K562 (cell line): ENCODE measurements around the gene CYCS. TPM values are rescaled to one million over a fixed set of nuclear protein-coding genes. Genes with fewer than 3 reads are reported as not detected.
A peak's percentile ranks its signal among the peaks of the same experiment; 100 is the strongest.
"Not testable (repeated sequence)": the region's sequence is repeated elsewhere in the genome, so short reads cannot be mapped to it uniquely, and the experiment has no call there.

Source experiments
- ATAC-seq: fragments of 200-7000 bp; cut with Tn5 transposase; 3 replicates; pipeline ENCODE4 v1.9.1; 2020; ENCODE audit warnings: moderate library complexity
- BruUV-seq: library from RNA; stranded (reverse); fragments of 400-500 nt; replicated peaks from 2 replicates; lab custom pipeline; 2021; lab: Mats Ljungman, UMichigan
- CTCF ChIA-PET: fragments of 300-600 bp; formaldehyde crosslinking; extraction: SDS; loops from one replicate; lab custom pipeline; 2021; ENCODE audit warnings: low intra/inter-chr PET ratio; lab: Yijun Ruan, JAX
- POLR2A ChIA-PET: fragments of 300-600, 350-650 bp; sonication (Branson Sonifier 250); formaldehyde crosslinking; extraction: SDS; loops from one replicate; lab custom pipeline; 2021; ENCODE audit warnings: antibody characterized with exemption, inconsistent platforms; lab: Yijun Ruan, JAX
- DNase-seq, 4 experiments: peaks; one replicate each; pipeline versions ENCODE4 v3.0.0 to v3.0.0-alpha.2; 2011 to 2018; ENCODE audit warnings: low spot score in 3 of 4, mixed read lengths in 3 of 4; ENCODE audit errors: extremely low read depth in 1 of 4
- FAIRE-seq: peaks from 2 replicates; lab custom pipeline; 2011; peaks lifted over from hg19 to GRCh38; lab: Jason Lieb, UNC
- H2AFZ ChIP-seq: 2 replicates; pipeline ENCODE4 v1.6.0; 2011; ENCODE audit warnings: low read depth, low read length, control low read depth, inconsistent platforms
- H3K27ac ChIP-seq: fragments of 200-600 bp; 3 replicates; pipeline ENCODE4 v1.8.0; 2011; ENCODE audit warnings: low read depth, mild to moderate bottlenecking, control low read depth, inconsistent platforms, low read length, moderate library complexity, mixed read lengths; ENCODE audit errors: extremely low read depth
- H3K27me3 ChIP-seq, 2 experiments: fragments of 300-600 bp in 1 of 2; 2 replicates in 1 of 2; 3 replicates in 1 of 2; pipeline versions ENCODE4 v1.6.0 to v1.8.0; 2011; ENCODE audit warnings: inconsistent platforms in 2 of 2, low read length in 2 of 2, mild to moderate bottlenecking in 1 of 2, mixed read lengths in 1 of 2, moderate library complexity in 1 of 2; ENCODE audit not compliant: control insufficient read depth in 2 of 2, insufficient read depth in 2 of 2
- H3K36me3 ChIP-seq: fragments of 300-600 bp; 3 replicates; pipeline ENCODE4 v1.8.0; 2011; ENCODE audit warnings: mild to moderate bottlenecking, low read length, inconsistent platforms; ENCODE audit not compliant: control insufficient read depth, insufficient read depth
- H3K4me1 ChIP-seq, 2 experiments: fragments of 200-600 bp in 1 of 2; replicated peaks in 1 of 2; 2 replicates in 1 of 2; 3 replicates in 1 of 2; pipeline versions ENCODE4 v1.5.1 to v1.8.0; 2011; ENCODE audit warnings: inconsistent platforms in 2 of 2, low read length in 2 of 2, mild to moderate bottlenecking in 1 of 2, mixed read lengths in 1 of 2, moderate library complexity in 1 of 2; ENCODE audit not compliant: control insufficient read depth in 2 of 2, insufficient read depth in 2 of 2
- H3K4me2 ChIP-seq: 2 replicates; pipeline ENCODE4 v1.6.1; 2011; ENCODE audit warnings: low read length, control low read depth, inconsistent platforms, mixed read lengths; ENCODE audit not compliant: insufficient read depth
- H3K4me3 ChIP-seq: fragments of 200-600 bp; sonication (generic), shearing (Covaris generic); 2 replicates; pipeline ENCODE4 v1.5.1; 2016; ENCODE audit warnings: control low read depth, inconsistent platforms
- H3K79me2 ChIP-seq: fragments of 200-600 bp; 3 replicates; pipeline ENCODE4 v1.8.0; 2011; ENCODE audit warnings: low read length, inconsistent platforms; ENCODE audit not compliant: control insufficient read depth, insufficient read depth
- H3K9ac ChIP-seq, 2 experiments: 2 replicates each; pipeline versions ENCODE4 v1.6.0 to v1.6.1; 2011; ENCODE audit warnings: low read depth in 2 of 2, low read length in 2 of 2, control low read depth in 1 of 2, inconsistent platforms in 1 of 2, mild to moderate bottlenecking in 1 of 2, mixed read lengths in 1 of 2; ENCODE audit not compliant: insufficient read depth in 1 of 2
- H3K9me1 ChIP-seq: one replicate; pipeline ENCODE4 v1.6.0; 2011; ENCODE audit warnings: inconsistent platforms, mild to moderate bottlenecking, low read length, moderate library complexity; ENCODE audit not compliant: control insufficient read depth, insufficient read depth
- H3K9me3 ChIP-seq: replicated peaks from 2 replicates; pipeline ENCODE4 v1.5.1; 2011; ENCODE audit warnings: low read depth, low read length, inconsistent platforms; ENCODE audit not compliant: control insufficient read depth, insufficient read depth
- H4K20me1 ChIP-seq: replicated peaks from 2 replicates; pipeline ENCODE4 v1.6.1; 2011; ENCODE audit warnings: low read length, inconsistent platforms, mixed read lengths; ENCODE audit not compliant: control insufficient read depth, insufficient read depth
- RAD21 ChIP-seq, 2 experiments: fragments of 250-450 bp in 1 of 2; fragments of 450-650 bp in 1 of 2; sonication (Bioruptor Pico) in 1 of 2; formaldehyde crosslinking in 1 of 2; IDR thresholded peaks in 1 of 2; conservative IDR thresholded peaks in 1 of 2; 2 replicates each; pipeline versions ENCODE4 v1.4.0 to v1.8.0; 2020 to 2022; ENCODE audit warnings: mild to moderate bottlenecking in 2 of 2, moderate library complexity in 1 of 2
- TEAD4 ChIP-seq, 2 experiments: sonication (generic) in 1 of 2; formaldehyde crosslinking in 1 of 2; IDR thresholded peaks; 2 replicates each; pipeline versions ENCODE4 v1.6.1 to v1.8.0; 2012 to 2022; ENCODE audit warnings: borderline replicate concordance in 1 of 2, inconsistent platforms in 1 of 2, low read length in 1 of 2, mild to moderate bottlenecking in 1 of 2, missing genetic modification reagents in 1 of 2
- WGBS: fragments of 100-300 bp; shearing (Covaris generic); methylation state at CpG from one replicate; pipeline ENCODE4 v1.1.6; 2016; ENCODE audit warnings: low coverage, mixed read lengths; ENCODE audit not compliant: insufficient coverage; ENCODE audit errors: missing lambda C conversion rate; 5-methylcytosine and 5-hydroxymethylcytosine counted together
- in situ Hi-C: fragments of 300-500 bp; cut with MboI; formaldehyde crosslinking; loops from 4 replicates; pipeline ENCODE4 v1.15.0; 2018; ENCODE audit warnings: inconsistent platforms, mixed read lengths
- intact Hi-C: fragments of 100-400 bp; cut with micrococcal nuclease; formaldehyde crosslinking; loops from 2 replicates; pipeline ENCODE4 v1.14.2; 2022
- polyA plus RNA-seq, 8 experiments: library from polyadenylated mRNA; depleted of rRNA in 4 of 8; stranded (reverse) in 5 of 8; unstranded in 3 of 8; fragments of >200 nt; fragmentation: Nextera tagmentation in 2 of 8; fragmentation: Illumina TruSeq in 1 of 8; extraction: Ambion mirVana in 2 of 8; extraction: Trizol in 1 of 8; gene quantifications; 2 replicates each; pipeline versions ENCODE4 v1.2.1 to v1.2.3, GENCODE V29; 2011 to 2014; ENCODE audit warnings: inconsistent platforms in 1 of 8, missing spikeins in 1 of 8
- total RNA-seq, 7 experiments: library from RNA; depleted of rRNA in 6 of 7; stranded (reverse); fragments of >200 nt in 6 of 7; fragmentation: Illumina TruSeq in 2 of 7; extraction: Trizol in 2 of 7; gene quantifications; 2 replicates each; pipeline versions ENCODE4 v1.2.1 to v1.2.3, GENCODE V29; 2011 to 2021; ENCODE audit warnings: low replicate concordance in 1 of 7
- TF ChIP-seq, protein P1 (sequence below), 3 experiments: IDR thresholded peaks in 2 of 3; conservative IDR thresholded peaks in 1 of 3; 2 replicates each; pipeline ENCODE4 v1.5.1; 2011 to 2012; ENCODE audit warnings: low read length in 3 of 3, mild to moderate bottlenecking in 3 of 3, control low read depth in 2 of 3, improper control_type of control experiment in 1 of 3, inconsistent platforms in 1 of 3, low read depth in 1 of 3, mixed read lengths in 1 of 3, moderate library complexity in 1 of 3; ENCODE audit not compliant: insufficient read depth in 2 of 3

The CYCS gene
- total and polyA plus RNA-seq, 9 of the 15 experiments (the other 6 are each of a cell fraction or from before 2014, with no cell fraction given): 206 to 1,425 (median 438) TPM

GRCh38 chr7:25167262-25167843, 42.3 kb upstream of the CYCS start (continued):
- TF ChIP-seq TEAD4 (IDR thresholded peaks at IDR 0.05; ENCODE audit: low read length) (no peak), TEAD4 (CRISPR knock-in tag; IDR thresholded peaks at IDR 0.05; ENCODE audit: borderline replicate concordance) (no peak)

- 0 out of 3 replicates have a peak, but pooled peaks have one; percentile 31 for ATAC-seq
- H3K27me3 ChIP-seq, H3K36me3 ChIP-seq, H3K4me1 ChIP-seq, H4K20me1 ChIP-seq, H3K9ac ChIP-seq, H3K9me1 ChIP-seq, in situ Hi-C loops, POLR2A ChIA-PET, H3K79me2 ChIP-seq, H2AFZ ChIP-seq, H3K9me3 ChIP-seq, H3K4me2 ChIP-seq, H3K27ac ChIP-seq, BruUV-seq, H3K4me3 ChIP-seq: not testable (repeated sequence)
- peak; percentile 62 for FAIRE-seq
- 43% methylated on average over 10 of the region's 11 CpGs for WGBS
- intact Hi-C loops: loop anchor here (5.0 kb wide), 1 partner anchor 63 kb away; no protein-coding TSS in a partner anchor
- CTCF ChIA-PET: interaction anchor here (0.6 to 1.8 kb wide), 5 partner anchors 67 to 1614 kb away, joined by 3 to 5 read pairs (median 3); no protein-coding TSS in a partner anchor
- TF ChIP-seq, protein P1, sequence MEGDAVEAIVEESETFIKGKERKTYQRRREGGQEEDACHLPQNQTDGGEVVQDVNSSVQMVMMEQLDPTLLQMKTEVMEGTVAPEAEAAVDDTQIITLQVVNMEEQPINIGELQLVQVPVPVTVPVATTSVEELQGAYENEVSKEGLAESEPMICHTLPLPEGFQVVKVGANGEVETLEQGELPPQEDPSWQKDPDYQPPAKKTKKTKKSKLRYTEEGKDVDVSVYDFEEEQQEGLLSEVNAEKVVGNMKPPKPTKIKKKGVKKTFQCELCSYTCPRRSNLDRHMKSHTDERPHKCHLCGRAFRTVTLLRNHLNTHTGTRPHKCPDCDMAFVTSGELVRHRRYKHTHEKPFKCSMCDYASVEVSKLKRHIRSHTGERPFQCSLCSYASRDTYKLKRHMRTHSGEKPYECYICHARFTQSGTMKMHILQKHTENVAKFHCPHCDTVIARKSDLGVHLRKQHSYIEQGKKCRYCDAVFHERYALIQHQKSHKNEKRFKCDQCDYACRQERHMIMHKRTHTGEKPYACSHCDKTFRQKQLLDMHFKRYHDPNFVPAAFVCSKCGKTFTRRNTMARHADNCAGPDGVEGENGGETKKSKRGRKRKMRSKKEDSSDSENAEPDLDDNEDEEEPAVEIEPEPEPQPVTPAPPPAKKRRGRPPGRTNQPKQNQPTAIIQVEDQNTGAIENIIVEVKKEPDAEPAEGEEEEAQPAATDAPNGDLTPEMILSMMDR (IDR thresholded peaks at IDR 0.05 in 2 of 3, conservative IDR thresholded peaks at IDR 0.05 in 1 of 3; ENCODE audit: insufficient read depth in 2 of 3, low read depth in 1 of 3, low read length in 3 of 3): peak in 2 of 3 experiments; percentile 36 to 45; a peak in 3 of 6 replicates
- 0 out of 4 replicates have a peak, but pooled peaks have one; percentile 7 to 13 for TF ChIP-seq RAD21 (CRISPR knock-in tag; conservative IDR thresholded peaks at IDR 0.05 in 1 of 2, IDR thresholded peaks at IDR 0.05 in 1 of 2)
- DNase-seq: peak; percentile 44 to 66 (median 50)
Observed at GRCh38 chr7:25159983-25160596, 35.0 kb upstream of the CYCS start.
